ENCODE results near the gene GMDS. TPM values are rescaled to one million over a fixed set of nuclear protein-coding genes. Genes with fewer than 3 reads are reported as not detected.

The GMDS gene
- total RNA-seq, 1 experiment from 2014 or later, result 27.6 TPM

GRCh38 chr6:1832358-1832757, 413.0 kb downstream of the GMDS start:
- no peak overlapping the region for H2BK15ac ChIP-seq (ENCODE audit: low read depth, low read length)
- H2BK120ac ChIP-seq (ENCODE audit: low read depth, low read length, poor library complexity, severe bottlenecking), result no peak overlapping the region
- H2BK20ac ChIP-seq (ENCODE audit: low read depth, low read length, poor library complexity, severe bottlenecking), result no peak overlapping the region
- H4K91ac ChIP-seq (ENCODE audit: insufficient read length, low read depth, low read length), result no peak overlapping the region
- no peak overlapping the region for H2BK12ac ChIP-seq (ENCODE audit: insufficient read length, low read depth, low read length)
- no peak overlapping the region for H3K18ac ChIP-seq (ENCODE audit: insufficient read length, low read depth, low read length)
- no peak overlapping the region for H3K23ac ChIP-seq (ENCODE audit: insufficient read length, low read depth, low read length)
- Mint-ChIP-seq H3K36me3 (ENCODE audit: insufficient read depth in 1 of 3, low read depth in 3 of 3) (peaks cover 4 to 13% (median 7%) of the 10 kb centered on the region in 3 experiments; a peak in 6 of 7 replicates), H3K27ac (no peak overlapping the region; a peak in 2 of 7 replicates), H3K4me1 (peaks cover 33 to 34% of the 10 kb centered on the region in 2 experiments), H3K4me3 (no peak overlapping the region), H3K9me3 (peaks cover 7 to 14% of the 10 kb centered on the region in 2 experiments; a peak in 3 of 5 replicates), H3K27me3 (ENCODE audit: low read depth) (no peaks in the 10 kb centered on the region)
- H3K4me1 ChIP-seq (ENCODE audit: insufficient read depth, low read length), result no peaks in the 10 kb centered on the region; the same call in 1 of the 2 replicates
- no CpG with 5 or more reads among the region's 3 CpGs for WGBS (ENCODE audit: extremely low coverage, insufficient read length, low lambda C conversion rate)
- no peak overlapping the region for H3T11ph ChIP-seq (ENCODE audit: low read length)
- no peak overlapping the region for H2BK5ac ChIP-seq (ENCODE audit: insufficient read length, low read length)
- TF ChIP-seq CTCF (conservative IDR thresholded peaks at IDR 0.05), result no peak
- no peak overlapping the region for H4K5ac ChIP-seq (ENCODE audit: insufficient read length, low read depth, low read length)
- no peaks in the 10 kb centered on the region for H3K79me1 ChIP-seq (ENCODE audit: insufficient read depth, low read depth, low read length, poor library complexity, severe bottlenecking)
- DNase-seq, result no peak
- no peaks in the 10 kb centered on the region for H4K20me1 ChIP-seq (ENCODE audit: control insufficient read depth, insufficient read depth, insufficient read length)
- H3K27me3 ChIP-seq (ENCODE audit: insufficient read depth, low read length), result no peaks in the 10 kb centered on the region
- no peak overlapping the region for H3K4ac ChIP-seq (ENCODE audit: low read depth, low read length)
- H3K9me3 ChIP-seq (ENCODE audit: control insufficient read depth, low read depth, low read length), result no peaks in the 10 kb centered on the region
- H3K9ac ChIP-seq (ENCODE audit: extremely low read depth, insufficient read length, low read length), result no peak overlapping the region
- no peak overlapping the region for H3K56ac ChIP-seq (ENCODE audit: insufficient read length, low read depth, low read length)
- no peak overlapping the region for H4K8ac ChIP-seq (replicated peaks; ENCODE audit: insufficient read length, low read depth, low read length)
- no peak overlapping the region for H2AK5ac ChIP-seq (ENCODE audit: insufficient read length, low read length)
- H2AFZ ChIP-seq (ENCODE audit: low read length), result no peak overlapping the region
- H3K14ac ChIP-seq (ENCODE audit: insufficient read depth, low read length), result no peak overlapping the region
- H3K27ac ChIP-seq (ENCODE audit: insufficient read length, low read depth, low read length), result no peak overlapping the region
- no peaks in the 10 kb centered on the region for H3K79me2 ChIP-seq (ENCODE audit: insufficient read depth, low read length)
- no peaks in the 10 kb centered on the region for H3K23me2 ChIP-seq (ENCODE audit: insufficient read length, low read depth, low read length, poor library complexity, severe bottlenecking)
- no peak overlapping the region for H3K4me2 ChIP-seq (ENCODE audit: insufficient read depth, insufficient read length, low read length)
